ENCODE measurements around the gene CDC5L.

GRCh38 chr6:44432726-44433125, 45.2 kb downstream of the CDC5L start:
- no peak for TF ChIP-seq CTCF (IDR thresholded peaks at IDR 0.05; ENCODE audit: low read length)
- no peak for TF ChIP-seq EZH2 (IDR thresholded peaks at IDR 0.05; ENCODE audit: borderline replicate concordance, low read length)

Measured in OCI-LY1 (cell line).